ENCODE results near the gene RNF222. TPM values are rescaled to one million over a fixed set of nuclear protein-coding genes. Genes with fewer than 3 reads are reported as not detected.

Gene RNF222
- total and polyA plus RNA-seq, 2 of the 8 experiments (the other 6 are each of a cell fraction or from before 2014, with no cell fraction given): not detected

GRCh38 chr17:8417806-8418205, 20.2 kb upstream of the RNF222 start (continued):
- TF ChIP-seq CHD7 (IDR thresholded peaks at IDR 0.05; ENCODE audit: insufficient replicate concordance, low read length): no peak
- no peak for TF ChIP-seq TCF12 (IDR thresholded peaks at IDR 0.05; ENCODE audit: low read depth, low read length)
- no peak for TF ChIP-seq GABPA (IDR thresholded peaks at IDR 0.05; ENCODE audit: borderline replicate concordance, insufficient read depth, low read length)
- TF ChIP-seq TEAD4 (IDR thresholded peaks at IDR 0.05; ENCODE audit: low read depth, low read length): no peak
- no peak for TF ChIP-seq SP1 (IDR thresholded peaks at IDR 0.05; ENCODE audit: low read depth, low read length)
- TF ChIP-seq CBX5 (IDR thresholded peaks at IDR 0.05; ENCODE audit: low read depth, low read length): no peak
- no peak for TF ChIP-seq POLR2A (IDR thresholded peaks at IDR 0.05; ENCODE audit: control extremely low read depth in 1 of 2, low read depth in 2 of 2, low read length in 2 of 2)
- TF ChIP-seq CHD2 (IDR thresholded peaks at IDR 0.05; ENCODE audit: low read length): no peak
- TF ChIP-seq SIX5 (IDR thresholded peaks at IDR 0.05; ENCODE audit: low read depth, low read length): no peak
- TF ChIP-seq EGR1 (IDR thresholded peaks at IDR 0.05; ENCODE audit: borderline replicate concordance, low read depth, low read length): no peak
- no peak for TF ChIP-seq SAP30 (IDR thresholded peaks at IDR 0.05; ENCODE audit: insufficient read depth, insufficient replicate concordance, low read length)
- no peak for TF ChIP-seq EZH2 (IDR thresholded peaks at IDR 0.05; ENCODE audit: low read depth, low read length, severe bottlenecking)

Data from H1 (cell line).